NCI-H2227 treated with DMSO at 0.1 percent for 48 hours (cell line): ENCODE measurements around the gene FOXG1.

Experiments
- DNase-seq: peaks from one replicate; lab custom pipeline; 2025; lab: John Stamatoyannopoulos, UW

The FOXG1 gene

GRCh38 chr14:28766469-28766955 lies at the start of gene FOXG1:
FOXG1 (plus strand) TSS chr14:28766787; CDS start chr14:28767280, 493 bp downstream.
- DNase-seq, result peak; percentile 96

GRCh38 chr14:28719130-28719529 lies 47.5 kb upstream of the FOXG1 start:
- no peak for DNase-seq

- no peak for DNase-seq
These were observed 35.2 kb upstream of the FOXG1 start for GRCh38 chr14:28731358-28731757.

- no peak for DNase-seq
These were observed 24.3 kb upstream of the FOXG1 start for GRCh38 chr14:28742171-28742846.

- DNase-seq, result no peak
These were observed 22.5 kb upstream of the FOXG1 start for GRCh38 chr14:28744126-28744525.

- no peak for DNase-seq
These were observed 21.4 kb upstream of the FOXG1 start for GRCh38 chr14:28745176-28745575.

GRCh38 chr14:28746247-28746646 lies 20.3 kb upstream of the FOXG1 start:
- DNase-seq, result no peak

GRCh38 chr14:28751467-28752058 lies 15.0 kb upstream of the FOXG1 start:
- no peak for DNase-seq

GRCh38 chr14:28754209-28754985 lies 12.2 kb upstream of the FOXG1 start:
- no peak for DNase-seq

GRCh38 chr14:28755198-28755815 lies 11.3 kb upstream of the FOXG1 start:
- DNase-seq, result no peak

- no peak for DNase-seq
These were observed 10.7 kb upstream of the FOXG1 start for GRCh38 chr14:28755884-28756268.

GRCh38 chr14:28756269-28756883 lies 10.2 kb upstream of the FOXG1 start:
- DNase-seq, result no peak

GRCh38 chr14:28756884-28757570 lies 9.6 kb upstream of the FOXG1 start:
- DNase-seq, result no peak

- DNase-seq, result no peak
These were observed 8.8 kb upstream of the FOXG1 start for GRCh38 chr14:28757786-28758185.

GRCh38 chr14:28758253-28758884 lies 8.2 kb upstream of the FOXG1 start:
- DNase-seq, result no peak

GRCh38 chr14:28758885-28759652 lies 7.5 kb upstream of the FOXG1 start:
- no peak for DNase-seq

- no peak for DNase-seq
These were observed 6.8 kb upstream of the FOXG1 start for GRCh38 chr14:28759653-28760313.

GRCh38 chr14:28760431-28760996 lies 6.1 kb upstream of the FOXG1 start:
- no peak for DNase-seq
